Endothelial cell of umbilical vein (primary cell): Measurements from ENCODE around the gene POLRMT. TPM values are rescaled to one million over a fixed set of nuclear protein-coding genes. Genes with fewer than 3 reads are reported as not detected.
A peak's percentile ranks its signal among the peaks of the same experiment; 100 is the strongest.

ENCODE experiments used
- BruUV-seq: library from RNA; stranded (reverse); fragments of 400-500 nt; replicated peaks from 2 replicates; lab custom pipeline; 2021; lab: Mats Ljungman, UMichigan
- CTCF ChIA-PET: fragments of 300-600, 350-600 bp; sonication (Branson Sonifier 250); formaldehyde crosslinking; loops from one replicate; lab custom pipeline; 2021; ENCODE audit warnings: antibody characterized with exemption, inconsistent platforms; lab: Charles Lee
- POLR2A ChIA-PET: fragments of 300-600, 350-600 bp; sonication (Branson Sonifier 250); formaldehyde crosslinking; loops from one replicate; lab custom pipeline; 2021; ENCODE audit warnings: antibody characterized with exemption, inconsistent platforms; lab: Charles Lee
- DNase-seq: peaks from one replicate; pipeline ENCODE4 v3.0.0-alpha.2; 2011; ENCODE audit warnings: low read depth, low spot score
- FAIRE-seq: peaks from 2 replicates; lab custom pipeline; 2011; peaks lifted over from hg19 to GRCh38; lab: Jason Lieb, UNC
- H2AFZ ChIP-seq: 2 replicates; pipeline ENCODE4 v1.6.0; 2012; ENCODE audit warnings: low read depth, low read length, control low read depth, inconsistent platforms
- H3K27ac ChIP-seq: 2 replicates; pipeline ENCODE4 v1.5.1; 2011; ENCODE audit warnings: low read depth, mild to moderate bottlenecking, control low read depth, low read length, moderate library complexity; ENCODE audit not compliant: insufficient read depth
- H3K27me3 ChIP-seq, 2 experiments: 2 replicates each; pipeline versions ENCODE4 v1.6.0 to v1.6.1; 2011; ENCODE audit warnings: low read length in 2 of 2, mixed read lengths in 1 of 2; ENCODE audit not compliant: control insufficient read depth in 2 of 2, insufficient read depth in 2 of 2
- H3K36me3 ChIP-seq, 2 experiments: 2 replicates in 1 of 2; 3 replicates in 1 of 2; pipeline ENCODE4 v1.5.1; 2011; ENCODE audit warnings: low read length in 2 of 2, mild to moderate bottlenecking in 1 of 2, moderate library complexity in 1 of 2; ENCODE audit not compliant: control insufficient read depth in 2 of 2, insufficient read depth in 2 of 2; ENCODE audit errors: extremely low read depth in 1 of 2
- H3K4me1 ChIP-seq: 3 replicates; pipeline ENCODE4 v1.5.1; 2011; ENCODE audit warnings: mild to moderate bottlenecking, low read length; ENCODE audit not compliant: control insufficient read depth, insufficient read depth; ENCODE audit errors: extremely low read depth
- H3K4me2 ChIP-seq: 2 replicates; pipeline ENCODE4 v1.6.1; 2011; ENCODE audit warnings: low read length, control low read depth, mixed read lengths; ENCODE audit not compliant: insufficient read depth
- H3K4me3 ChIP-seq, 3 experiments: fragments of 200-600 bp in 1 of 3; sonication (generic), shearing (Covaris generic) in 1 of 3; replicated peaks in 1 of 3; 2 replicates each; pipeline ENCODE4 v1.5.1; 2011 to 2016; ENCODE audit warnings: control low read depth in 3 of 3, low read length in 3 of 3, mild to moderate bottlenecking in 2 of 3, inconsistent platforms in 1 of 3, low read depth in 1 of 3, moderate library complexity in 1 of 3; ENCODE audit not compliant: insufficient read depth in 1 of 3
- H3K79me2 ChIP-seq: 2 replicates; pipeline ENCODE4 v1.6.0; 2012; ENCODE audit warnings: low read length, inconsistent platforms; ENCODE audit not compliant: control insufficient read depth, insufficient read depth
- H3K9ac ChIP-seq: replicated peaks from 2 replicates; pipeline ENCODE3; 2011; ENCODE audit warnings: low read length, control low read depth; ENCODE audit not compliant: insufficient read depth; ENCODE audit errors: extremely low read depth
- H3K9me1 ChIP-seq: replicated peaks from 3 replicates; pipeline ENCODE4 v1.6.0; 2011; ENCODE audit warnings: mild to moderate bottlenecking, low read length; ENCODE audit not compliant: control insufficient read depth, insufficient read depth; ENCODE audit errors: extremely low read depth
- H3K9me3 ChIP-seq: replicated peaks from 2 replicates; pipeline ENCODE4 v1.5.1; 2012; ENCODE audit warnings: low read length, inconsistent platforms; ENCODE audit not compliant: control insufficient read depth, insufficient read depth
- H4K20me1 ChIP-seq: replicated peaks from 2 replicates; pipeline ENCODE3; 2011; ENCODE audit warnings: mild to moderate bottlenecking, low read length; ENCODE audit not compliant: control insufficient read depth, insufficient read depth; ENCODE audit errors: extremely low read depth
- EZH2 ChIP-seq: IDR thresholded peaks from 2 replicates; pipeline ENCODE4 v1.6.1; 2012; ENCODE audit warnings: borderline replicate concordance, low read depth, mild to moderate bottlenecking, moderate library complexity, low read length, inconsistent platforms; ENCODE audit not compliant: severe bottlenecking
- GATA2 ChIP-seq: IDR thresholded peaks from 2 replicates; pipeline ENCODE4 v1.7.0; 2011; ENCODE audit warnings: low read depth, mild to moderate bottlenecking, moderate library complexity, mixed read lengths, low read length; ENCODE audit not compliant: insufficient read length, insufficient read depth
- JUN ChIP-seq: IDR thresholded peaks from 2 replicates; pipeline ENCODE4 v1.6.1; 2011; ENCODE audit warnings: borderline replicate concordance, low read depth; ENCODE audit not compliant: insufficient read length, insufficient read depth
- MAX ChIP-seq: IDR thresholded peaks from 2 replicates; pipeline ENCODE4 v1.6.1; 2011; ENCODE audit not compliant: insufficient read depth, insufficient read length
- MYC ChIP-seq: IDR thresholded peaks from one replicate; pipeline ENCODE4 v1.6.1; 2011; ENCODE audit warnings: mild to moderate bottlenecking, low read depth, low read length
- POLR2AphosphoS5 ChIP-seq: IDR thresholded peaks from 2 replicates; pipeline ENCODE4 v1.6.1; 2012; ENCODE audit warnings: low read depth, mild to moderate bottlenecking, control low read depth, low read length, moderate library complexity; ENCODE audit not compliant: insufficient read depth
- dilution Hi-C: fragments of 300-500 bp; cut with MboI; formaldehyde crosslinking; loops from one replicate; pipeline ENCODE4 v1.15.0; 2019; ENCODE audit warnings: low sequenced_read_pairs; ENCODE audit not compliant: extremely low pct_ligation_motif_present
- intact Hi-C: fragments of 100-400 bp; cut with micrococcal nuclease; formaldehyde crosslinking; loops from one replicate; pipeline ENCODE4 v1.10.0; 2022
- polyA plus RNA-seq, 4 experiments: library from polyadenylated mRNA; depleted of rRNA in 3 of 4; stranded (reverse) in 3 of 4; unstranded in 1 of 4; fragments of >200 nt; gene quantifications; 2 replicates each; pipeline versions ENCODE4 v1.2.1 to v1.2.3, GENCODE V29; 2011 to 2012; ENCODE audit warnings: missing spikeins in 1 of 4
- total RNA-seq: library from RNA; stranded (reverse); gene quantifications from 2 replicates; pipeline ENCODE4 v1.2.3, GENCODE V29; 2021

Gene POLRMT
- total and polyA plus RNA-seq, 2 donors (not counting 3 experiments of a cell fraction or from before 2014, with no cell fraction given): 38.9 to 50.6 TPM

DNA sequence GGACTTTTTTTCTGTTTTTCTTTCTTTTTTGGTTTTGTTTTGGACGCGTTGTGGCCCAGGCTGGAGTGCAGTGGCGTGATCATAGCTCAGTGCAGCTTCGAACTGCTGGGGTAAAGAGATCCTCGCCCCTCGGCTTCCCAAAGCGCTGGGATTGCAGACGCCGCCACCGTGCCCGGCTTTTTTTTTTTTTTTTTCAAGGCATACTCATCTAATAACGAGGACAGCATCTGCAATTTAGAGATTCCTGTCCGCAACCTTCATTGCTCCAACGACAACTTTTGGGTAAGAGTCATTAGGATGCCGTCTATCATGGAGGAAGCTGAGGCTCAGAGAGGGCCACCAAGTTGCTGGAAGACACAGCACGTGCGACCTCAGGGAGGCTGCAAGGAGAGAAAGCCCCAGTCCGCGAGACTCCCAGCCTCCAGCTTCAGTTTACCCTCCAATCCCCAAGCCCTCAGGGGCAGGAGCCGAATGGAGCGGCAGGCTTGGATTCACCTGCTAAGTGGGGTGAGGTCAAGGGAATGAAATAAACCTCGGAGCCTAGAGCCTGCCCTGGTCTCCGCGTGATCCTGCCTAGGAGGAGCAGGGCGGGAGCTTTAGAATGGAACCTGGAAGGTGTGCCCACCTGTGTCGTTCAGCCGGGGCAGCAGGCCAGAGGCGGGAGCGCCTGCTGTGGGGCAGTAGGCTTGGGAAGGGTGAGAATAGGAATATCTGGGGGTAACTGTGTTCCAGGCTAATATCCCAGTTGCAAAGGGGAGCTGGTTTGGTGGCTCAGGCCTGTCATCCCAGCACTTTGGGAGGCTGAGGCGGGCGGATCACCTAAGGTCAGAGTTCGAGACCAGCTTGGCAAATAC lies 676 bp upstream of the POLRMT start:
- BruUV-seq: no TSS peak
- ChIA-PET POLR2A (no interaction called here), CTCF (interaction anchor here (0.9 to 1.4 kb wide), 2 partner anchors 28 to 100 kb away, joined by 3 to 4 read pairs; no protein-coding TSS in a partner anchor)
- Histone ChIP-seq H3K4me1 (peaks cover 16% of the 10 kb centered on the region), H3K27me3 (no peaks in the 10 kb centered on the region), H4K20me1 (no peaks in the 10 kb centered on the region), H3K4me3 (peak overlapping the region; percentile 49 to 85 (median 84)), H3K9ac (peak overlapping the region; percentile 74), H3K79me2 (peaks cover 13% of the 10 kb centered on the region), H3K9me3 (no peaks in the 10 kb centered on the region), H3K36me3 (no peaks in the 10 kb centered on the region), H2AFZ (peak overlapping the region; percentile 86), H3K27ac (peak overlapping the region; percentile 48), H3K9me1 (no peaks in the 10 kb centered on the region), H3K4me2 (peak overlapping the region; percentile 85)
- TF ChIP-seq EZH2 (no peak), GATA2 (no peak), MYC (no peak), POLR2AphosphoS5 (no peak), JUN (no peak), MAX (no peak)
- FAIRE-seq (no peak), DNase-seq (no peak)
- dilution Hi-C loops (no loop called here), intact Hi-C loops (loop anchor here (1.0 to 2.0 kb wide), 2 partner anchors 45 to 103 kb away; partner anchors contain the start of genes CDC34 and HCN2)
